ENCODE results near the gene SMDT1.
"Not testable (repeated sequence)": the region's sequence is repeated elsewhere in the genome, so short reads cannot be mapped to it uniquely, and the experiment has no call there.

SMDT1 gene

GRCh38 chr22:42090596-42091454 is 11.3 kb downstream of the SMDT1 start, which contains the start of gene NDUFA6:
Gene NDUFA6, minus strand, starts transcription at chr22:42090772. Its CDS starts 28 bp downstream, at chr22:42090744.
- Histone ChIP-seq H3K36me3 (ENCODE audit: low read depth) (peaks cover 23% of the 10 kb centered on the region), H3K27me3 (ENCODE audit: insufficient read depth, poor library complexity, severe bottlenecking) (no peaks in the 10 kb centered on the region), H3K27ac (ENCODE audit: poor library complexity, severe bottlenecking) (peak within 1 kb of the TSS; percentile 64), H3K4me3 (ENCODE audit: severe bottlenecking) (peak within 1 kb of the TSS; percentile 65), H3K9me3 (ENCODE audit: severe bottlenecking) (no peaks in the 10 kb centered on the region), H3K4me1 (ENCODE audit: insufficient read depth, poor library complexity, severe bottlenecking) (no peaks in the 10 kb centered on the region)
- peak; percentile 98 for TF ChIP-seq CTCF (IDR thresholded peaks at IDR 0.05; ENCODE audit: poor library complexity, severe bottlenecking)
- ATAC-seq (ENCODE audit: low read depth) (peak; percentile 95), DNase-seq (ENCODE audit: low spot score) (peak; percentile 98)

GRCh38 chr22:42091455-42091782 is 11.9 kb downstream of the SMDT1 start:
- ATAC-seq (ENCODE audit: low read depth), result no peak
- TF ChIP-seq CTCF (IDR thresholded peaks at IDR 0.05; ENCODE audit: poor library complexity, severe bottlenecking), result no peak
- peak overlapping the region; percentile 65 for H3K4me3 ChIP-seq (ENCODE audit: severe bottlenecking)

GRCh38 chr22:42101199-42101598 is 21.7 kb downstream of the SMDT1 start:
- no peak for ATAC-seq (ENCODE audit: low read depth)
- no peak for DNase-seq (ENCODE audit: low spot score)
- Histone ChIP-seq H3K4me1 (ENCODE audit: insufficient read depth, poor library complexity, severe bottlenecking) (no peaks in the 10 kb centered on the region), H3K36me3 (ENCODE audit: low read depth) (no peaks in the 10 kb centered on the region), H3K27ac (ENCODE audit: poor library complexity, severe bottlenecking) (no peak overlapping the region), H3K9me3 (ENCODE audit: severe bottlenecking) (peaks cover 9% of the 10 kb centered on the region), H3K4me3 (ENCODE audit: severe bottlenecking) (no peak overlapping the region), H3K27me3 (ENCODE audit: insufficient read depth, poor library complexity, severe bottlenecking) (no peaks in the 10 kb centered on the region)
- no peak for TF ChIP-seq CTCF (IDR thresholded peaks at IDR 0.05; ENCODE audit: poor library complexity, severe bottlenecking)

More at GRCh38 chr22:42091455-42091782, 11.9 kb downstream of the SMDT1 start:
- DNase-seq (ENCODE audit: low spot score), result no peak
- Histone ChIP-seq H3K27ac (ENCODE audit: poor library complexity, severe bottlenecking) (peak overlapping the region; percentile 64), H3K9me3 (ENCODE audit: severe bottlenecking) (no peaks in the 10 kb centered on the region), H3K4me1 (ENCODE audit: insufficient read depth, poor library complexity, severe bottlenecking) (no peaks in the 10 kb centered on the region), H3K27me3 (ENCODE audit: insufficient read depth, poor library complexity, severe bottlenecking) (no peaks in the 10 kb centered on the region), H3K36me3 (ENCODE audit: low read depth) (peaks cover 17% of the 10 kb centered on the region)

GRCh38 chr22:42104332-42104860 is 24.9 kb downstream of the SMDT1 start:
- H3K4me3 ChIP-seq (ENCODE audit: severe bottlenecking); H3K9me3 ChIP-seq (ENCODE audit: severe bottlenecking); H3K36me3 ChIP-seq (ENCODE audit: low read depth); H3K4me1 ChIP-seq (ENCODE audit: insufficient read depth, poor library complexity, severe bottlenecking); DNase-seq (ENCODE audit: low spot score); H3K27ac ChIP-seq (ENCODE audit: poor library complexity, severe bottlenecking); H3K27me3 ChIP-seq (ENCODE audit: insufficient read depth, poor library complexity, severe bottlenecking); ATAC-seq (ENCODE audit: low read depth): not testable (repeated sequence)

- no peak overlapping the region for H3K27ac ChIP-seq (ENCODE audit: poor library complexity, severe bottlenecking)
- ATAC-seq (ENCODE audit: low read depth), result no peak
These were observed 29.3 kb downstream of the SMDT1 start for GRCh38 chr22:42108848-42109247.

More at GRCh38 chr22:42108848-42109247, 29.3 kb downstream of the SMDT1 start:
- Histone ChIP-seq H3K27me3 (ENCODE audit: insufficient read depth, poor library complexity, severe bottlenecking) (no peaks in the 10 kb centered on the region), H3K4me1 (ENCODE audit: insufficient read depth, poor library complexity, severe bottlenecking) (no peaks in the 10 kb centered on the region), H3K9me3 (ENCODE audit: severe bottlenecking) (peaks cover 6% of the 10 kb centered on the region), H3K36me3 (ENCODE audit: low read depth) (no peaks in the 10 kb centered on the region), H3K4me3 (ENCODE audit: severe bottlenecking) (no peak overlapping the region)
- DNase-seq (ENCODE audit: low spot score), result no peak
- TF ChIP-seq CTCF (IDR thresholded peaks at IDR 0.05; ENCODE audit: poor library complexity, severe bottlenecking), result no peak
